Lung (tissue), 12 donors: ENCODE data around the gene PDGFC. TPM values are rescaled to one million over a fixed set of nuclear protein-coding genes. Genes with fewer than 3 reads are reported as not detected.

Source experiments
- ATAC-seq: fragments of 200-7000 bp; cut with Tn5 transposase; one replicate; pipeline ENCODE4 v1.9.1; 2020; ENCODE audit warnings: moderate number of reproducible peaks; ENCODE audit not compliant: insufficient read depth, low FRiP score
- DNase-seq, 3 donors: peaks; one replicate each; pipeline ENCODE4 v3.0.0-alpha.2; 2013 to 2017
- H3K27ac ChIP-seq, 2 donors: one replicate each; pipeline ENCODE4 v1.5.1; 2013; ENCODE audit warnings: mild to moderate bottlenecking in 2 of 2, moderate library complexity in 2 of 2, control low read depth in 1 of 2, inconsistent platforms in 1 of 2, low read depth in 1 of 2, low read length in 1 of 2
- H3K27me3 ChIP-seq, 3 donors: one replicate each; pipeline ENCODE4 v1.5.1; 2013; ENCODE audit warnings: low read length in 2 of 3; ENCODE audit not compliant: control insufficient read depth in 3 of 3, insufficient read depth in 3 of 3
- H3K36me3 ChIP-seq, 4 donors: one replicate each; pipeline ENCODE4 v1.5.1; 2013; ENCODE audit warnings: low read length in 4 of 4, mild to moderate bottlenecking in 1 of 4, moderate library complexity in 1 of 4; ENCODE audit not compliant: control insufficient read depth in 4 of 4, insufficient read depth in 4 of 4
- H3K4me1 ChIP-seq, 5 donors: one replicate each; pipeline ENCODE4 v1.5.1; 2013; ENCODE audit warnings: low read length in 5 of 5, mild to moderate bottlenecking in 2 of 5, moderate library complexity in 1 of 5; ENCODE audit not compliant: control insufficient read depth in 5 of 5, insufficient read depth in 5 of 5
- H3K4me3 ChIP-seq: one replicate; pipeline ENCODE4 v1.5.1; 2013; ENCODE audit warnings: mild to moderate bottlenecking, control low read depth, moderate library complexity
- H3K9ac ChIP-seq, 2 donors: one replicate each; pipeline ENCODE4 v1.5.1; 2013; ENCODE audit warnings: low read length in 2 of 2, control low read depth in 1 of 2; ENCODE audit not compliant: insufficient read depth in 1 of 2
- H3K9me3 ChIP-seq, 4 donors: one replicate each; pipeline ENCODE4 v1.5.1; 2013; ENCODE audit warnings: low read length in 3 of 4, mild to moderate bottlenecking in 1 of 4, moderate library complexity in 1 of 4; ENCODE audit not compliant: control insufficient read depth in 4 of 4, insufficient read depth in 3 of 4
- CTCF ChIP-seq: IDR thresholded peaks from 2 replicates; pipeline ENCODE4 v1.5.1; 2012; ENCODE audit warnings: mild to moderate bottlenecking; ENCODE audit errors: control extremely low read depth, extremely low read depth
- whole genome bisulfite sequencing, 2 donors: extraction: QIAGEN DNeasy Blood & Tissue Kit; methylation state at CpG; one replicate each; pipeline ENCODE4 v1.1.7; 2013; 5-methylcytosine and 5-hydroxymethylcytosine counted together
- polyA plus RNA-seq, 2 donors: library from polyadenylated mRNA; stranded (reverse); fragments of 200-250 nt; gene quantifications; one replicate each; pipeline ENCODE4 v1.2.1, GENCODE V29; 2013
- total RNA-seq, 2 donors: library from RNA; depleted of rRNA in 1 of 2; stranded (reverse); fragments of >200 nt in 1 of 2; gene quantifications; one replicate each; pipeline ENCODE4 v1.2.1, GENCODE V29; 2014 to 2021
- donor health status: control.
- donor health status: control.
- donor health status: Bipolar disorder and iron deficiency.
- donor health status: healthy.
- donor health status: DM: yes; HTN: yes; CAD: no.

PDGFC gene
- total and polyA plus RNA-seq, 4 donors = 4.5 to 56.0 (median 11.7) TPM

- no peak for TF ChIP-seq CTCF
- Histone ChIP-seq H3K36me3 (no peaks in the 10 kb centered on the region), H3K4me1 (peaks cover 0 to 24% (median 5%) of the 10 kb centered on the region in 5 donors), H3K9ac (peak overlapping the region; percentile 42 to 95), H3K4me3 (no peak overlapping the region), H3K27ac (peak overlapping the region; percentile 75 to 97), H3K27me3 (no peaks in the 10 kb centered on the region), H3K9me3 (no peaks in the 10 kb centered on the region)
- ATAC-seq (peak; percentile 24), DNase-seq (peak; percentile 75 to 79 (median 77))
- WGBS, 2 donors = 0 to 2% methylated on average over 22 of the region's 22 CpGs
Measured at GRCh38 chr4:156970501-156971164, 966 bp downstream of the PDGFC start.

GRCh38 chr4:156969911-156970310 is 1.7 kb downstream of the PDGFC start:
- peaks cover 1 to 24% (median 5%) of the 10 kb centered on the region in 5 donors for H3K4me1 ChIP-seq
- no peaks in the 10 kb centered on the region for H3K27me3 ChIP-seq
- peak overlapping the region; percentile 42 to 95 for H3K9ac ChIP-seq
- H3K4me3 ChIP-seq = no peak overlapping the region
- no peak for TF ChIP-seq CTCF
- peak overlapping the region in 1 of 2 donors; percentile 97 for H3K27ac ChIP-seq
- H3K36me3 ChIP-seq = no peaks in the 10 kb centered on the region
- no peak for ATAC-seq
- DNase-seq = peak in 1 of 3 donors; percentile 47
- 7% methylated on average over 2 of the region's 2 CpGs for WGBS, 2 donors
- H3K9me3 ChIP-seq = no peaks in the 10 kb centered on the region

GRCh38 chr4:156969101-156969500 is 2.5 kb downstream of the PDGFC start:
- H3K4me3 ChIP-seq = no peak overlapping the region
- DNase-seq (no peak), ATAC-seq (no peak)
- 56 to 58% methylated on average over 3 of the region's 3 CpGs for WGBS, 2 donors
- peak overlapping the region in 1 of 2 donors; percentile 42 for H3K9ac ChIP-seq
- no peaks in the 10 kb centered on the region for H3K9me3 ChIP-seq
- no peak for TF ChIP-seq CTCF
- peaks cover 1 to 24% (median 5%) of the 10 kb centered on the region in 5 donors for H3K4me1 ChIP-seq
- no peak overlapping the region for H3K27ac ChIP-seq
- H3K27me3 ChIP-seq = no peaks in the 10 kb centered on the region
- no peaks in the 10 kb centered on the region for H3K36me3 ChIP-seq
